OCI-LY7 (cell line): Measurements from ENCODE around the gene OR2T27. TPM values are rescaled to one million over a fixed set of nuclear protein-coding genes. Genes with fewer than 3 reads are reported as not detected.

ENCODE experiments used
- BruUV-seq: library from RNA; stranded (reverse); fragments of 400-500 nt; replicated peaks from 2 replicates; lab custom pipeline; 2021; lab: Mats Ljungman, UMichigan
- CTCF ChIA-PET: fragments of 300-600 bp; sonication (Branson Sonifier 250); formaldehyde crosslinking; loops from one replicate; lab custom pipeline; 2022; ENCODE audit warnings: antibody characterized with exemption; ENCODE audit not compliant: unreplicated experiment; lab: Charles Lee
- POLR2A ChIA-PET: fragments of 300-600 bp; sonication (Branson Sonifier 250); formaldehyde crosslinking; loops from one replicate; lab custom pipeline; 2022; ENCODE audit warnings: antibody characterized with exemption; lab: Charles Lee
- DNase-seq: peaks from one replicate; pipeline ENCODE4 v3.0.0-alpha.2; 2015; ENCODE audit warnings: low spot score
- H2AFZ ChIP-seq: fragments of 200-600 bp; sonication (generic), shearing (Covaris generic); 2 replicates; pipeline ENCODE4 v1.6.1; 2014; ENCODE audit warnings: mild to moderate bottlenecking, antibody characterized with exemption, low read length, moderate library complexity
- H3K27ac ChIP-seq: fragments of 200-600 bp; sonication (generic); 2 replicates; pipeline ENCODE4 v1.5.1; 2014; ENCODE audit warnings: mixed run types, low read depth, mild to moderate bottlenecking, moderate library complexity, low read length, inconsistent platforms; ENCODE audit not compliant: poor library complexity, severe bottlenecking
- H3K36me3 ChIP-seq: fragments of 200-600 bp; sonication (generic); 2 replicates; pipeline ENCODE4 v1.6.1; 2014; ENCODE audit warnings: mild to moderate bottlenecking, antibody characterized with exemption, low read length, moderate library complexity, mixed read lengths; ENCODE audit not compliant: insufficient read depth
- H3K4me1 ChIP-seq: fragments of 200-600 bp; sonication (generic); 2 replicates; pipeline ENCODE4 v1.5.1; 2014; ENCODE audit warnings: mild to moderate bottlenecking, low read length; ENCODE audit not compliant: insufficient read depth, poor library complexity, severe bottlenecking
- H3K4me2 ChIP-seq: fragments of 200-600 bp; sonication (generic); 2 replicates; pipeline ENCODE4 v1.6.1; 2014; ENCODE audit warnings: mild to moderate bottlenecking, low read length
- H3K4me3 ChIP-seq: fragments of 200-600 bp; sonication (generic); 2 replicates; pipeline ENCODE4 v1.5.1; 2014; ENCODE audit warnings: mild to moderate bottlenecking, low read depth, low read length; ENCODE audit not compliant: poor library complexity, severe bottlenecking
- H3K79me2 ChIP-seq: fragments of 200-600 bp; sonication (generic); 2 replicates; pipeline ENCODE4 v1.6.1; 2016; ENCODE audit warnings: low read depth, mild to moderate bottlenecking, low read length, moderate library complexity, mixed read lengths; ENCODE audit not compliant: insufficient read depth
- H3K9me2 ChIP-seq: fragments of 200-600 bp; sonication (generic); 2 replicates; pipeline ENCODE4 v1.6.1; 2016; ENCODE audit warnings: mild to moderate bottlenecking, low read length, mixed read lengths; ENCODE audit not compliant: insufficient read depth
- H3K9me3 ChIP-seq: fragments of 200-600 bp; sonication (generic); 2 replicates; pipeline ENCODE4 v1.6.1; 2014; ENCODE audit warnings: mild to moderate bottlenecking, mixed run types, low read length, mixed read lengths
- H4K20me1 ChIP-seq: fragments of 200-600 bp; sonication (generic); 2 replicates; pipeline ENCODE4 v1.6.1; 2014; ENCODE audit warnings: mild to moderate bottlenecking, antibody characterized with exemption, low read length, moderate library complexity, mixed read lengths; ENCODE audit not compliant: insufficient read depth
- CTCF ChIP-seq: fragments of 200-600 bp; sonication (generic); conservative IDR thresholded peaks from 2 replicates; pipeline ENCODE4 v1.5.1; 2014; ENCODE audit warnings: mild to moderate bottlenecking, antibody characterized with exemption, low read length, moderate library complexity, mixed read lengths
- EZH2phosphoT487 ChIP-seq: fragments of 200-600 bp; sonication (generic); IDR thresholded peaks from 2 replicates; pipeline ENCODE4 v1.6.1; 2018; ENCODE audit warnings: low read depth, borderline replicate concordance, mild to moderate bottlenecking, mixed run types, antibody characterized with exemption, low read length, moderate library complexity, mixed read lengths
- intact Hi-C: fragments of 100-400 bp; cut with micrococcal nuclease; formaldehyde crosslinking; loops from one replicate; pipeline ENCODE4 v1.10.0; 2022; ENCODE audit not compliant: unreplicated experiment
- total RNA-seq, 2 experiments: library from RNA; depleted of rRNA in 1 of 2; stranded (reverse); fragments of >200 nt in 1 of 2; shearing (Covaris generic) in 1 of 2; gene quantifications; 2 replicates each; pipeline ENCODE4 v1.2.3, GENCODE V29; 2014 to 2022

OR2T27 gene
- total RNA-seq, 2 experiments from 2014 or later: not detected

GRCh38 chr1:248622570-248623001, 32.7 kb downstream of the OR2T27 start:
- no TSS peak for BruUV-seq
- Histone ChIP-seq H3K4me3 (no peak overlapping the region), H3K4me2 (no peak overlapping the region), H4K20me1 (no peaks in the 10 kb centered on the region), H3K4me1 (no peaks in the 10 kb centered on the region), H3K36me3 (no peaks in the 10 kb centered on the region), H3K27ac (no peak overlapping the region), H2AFZ (no peak overlapping the region), H3K9me2 (no peaks in the 10 kb centered on the region), H3K79me2 (no peaks in the 10 kb centered on the region), H3K9me3 (no peaks in the 10 kb centered on the region)
- ChIA-PET CTCF (interaction anchor here (3.6 kb wide), 1 partner anchor 183 kb away, joined by 15 read pairs; no protein-coding TSS in a partner anchor), POLR2A (interaction anchor here (0.6 to 3.0 kb wide), 2 partner anchors 47 to 183 kb away, joined by 5 to 16 read pairs; no protein-coding TSS in a partner anchor)
- intact Hi-C loops: loop anchor here (1.0 to 5.0 kb wide), 3 partner anchors 65 to 216 kb away; partner anchors contain the start of gene ZNF672
- TF ChIP-seq EZH2phosphoT487: no peak
- peak; percentile 83 for TF ChIP-seq CTCF
- DNase-seq: peak; percentile 62

- H2AFZ ChIP-seq: no peak overlapping the region
- H3K4me2 ChIP-seq: no peak overlapping the region
- ChIA-PET POLR2A (interaction anchor here (0.8 to 3.0 kb wide), 3 partner anchors 10 to 192 kb away, joined by 3 to 16 read pairs (median 3); no protein-coding TSS in a partner anchor), CTCF (no interaction called here)
- no peaks in the 10 kb centered on the region for H3K9me3 ChIP-seq
- BruUV-seq: no TSS peak
- DNase-seq: no peak
- H3K36me3 ChIP-seq: no peaks in the 10 kb centered on the region
- no peak overlapping the region for H3K27ac ChIP-seq
- no peaks in the 10 kb centered on the region for H4K20me1 ChIP-seq
- H3K4me1 ChIP-seq: no peaks in the 10 kb centered on the region
- no peaks in the 10 kb centered on the region for H3K9me2 ChIP-seq
- intact Hi-C loops: loop anchor here (1.0 to 5.0 kb wide), 2 partner anchors 66 to 186 kb away; no protein-coding TSS in a partner anchor
- no peak for TF ChIP-seq CTCF
- H3K79me2 ChIP-seq: no peaks in the 10 kb centered on the region
- H3K4me3 ChIP-seq: no peak overlapping the region
Observed at GRCh38 chr1:248621770-248622169, 33.6 kb downstream of the OR2T27 start.

- CTCF ChIA-PET: no interaction called here
- TF ChIP-seq CTCF: peak; percentile 95
- TF ChIP-seq EZH2phosphoT487: no peak
- H4K20me1 ChIP-seq: no peaks in the 10 kb centered on the region
- no peak overlapping the region for H3K4me2 ChIP-seq
- BruUV-seq: no TSS peak
- H3K36me3 ChIP-seq: no peaks in the 10 kb centered on the region
- no peaks in the 10 kb centered on the region for H3K9me3 ChIP-seq
- H3K4me1 ChIP-seq: no peaks in the 10 kb centered on the region
- no peak overlapping the region for H3K27ac ChIP-seq
- H3K9me2 ChIP-seq: no peaks in the 10 kb centered on the region
- no peak overlapping the region for H3K4me3 ChIP-seq
- no peak overlapping the region for H2AFZ ChIP-seq
- no peaks in the 10 kb centered on the region for H3K79me2 ChIP-seq
- DNase-seq: peak; percentile 59
- POLR2A ChIA-PET: interaction anchor here (1.8 kb wide), 1 partner anchor 186 kb away, joined by 3 read pairs; no protein-coding TSS in a partner anchor
- intact Hi-C loops: no loop called here
Observed at GRCh38 chr1:248618878-248619277, 36.5 kb downstream of the OR2T27 start.
